HG03196 (cell line): ENCODE data around the gene TMEM9.
A peak's percentile ranks its signal among the peaks of the same experiment; 100 is the strongest.
"Not testable (repeated sequence)": the region's sequence is repeated elsewhere in the genome, so short reads cannot be mapped to it uniquely, and the experiment has no call there.

Source experiments
- ATAC-seq: cut with Tn5 transposase; IDR thresholded peaks from one replicate; pipeline ENCODE4 v1.9.1; 2021; ENCODE audit not compliant: unreplicated experiment

Gene TMEM9

GRCh38 chr1:201175820-201176500 lies 21.7 kb upstream of the TMEM9 start:
- ATAC-seq = no peak

GRCh38 chr1:201173736-201174135 lies 19.5 kb upstream of the TMEM9 start:
- no peak for ATAC-seq

GRCh38 chr1:201172999-201173610 lies 18.8 kb upstream of the TMEM9 start:
- ATAC-seq = no peak

- no peak for ATAC-seq
Observed at GRCh38 chr1:201172326-201172725, 18.1 kb upstream of the TMEM9 start.

- ATAC-seq = peak; percentile 28
Observed at GRCh38 chr1:201171063-201172036, 17.1 kb upstream of the TMEM9 start.

- ATAC-seq = peak; percentile 93
Observed at GRCh38 chr1:201170533-201171062, 16.3 kb upstream of the TMEM9 start.

GRCh38 chr1:201169971-201170532 lies 15.8 kb upstream of the TMEM9 start:
- ATAC-seq = no peak

- no peak for ATAC-seq
Observed at GRCh38 chr1:201169203-201169602, 14.9 kb upstream of the TMEM9 start.

GRCh38 chr1:201167041-201167991 lies 13.0 kb upstream of the TMEM9 start:
- ATAC-seq = no peak

- ATAC-seq = no peak
Observed at GRCh38 chr1:201164645-201165044, 10.4 kb upstream of the TMEM9 start.

GRCh38 chr1:201163707-201164106 lies 9.4 kb upstream of the TMEM9 start:
- ATAC-seq = no peak

GRCh38 chr1:201163036-201163435 lies 8.8 kb upstream of the TMEM9 start:
- ATAC-seq = not testable (repeated sequence)

- ATAC-seq = no peak
Observed at GRCh38 chr1:201157949-201158348, 3.7 kb upstream of the TMEM9 start.

- ATAC-seq = no peak
Observed at GRCh38 chr1:201156819-201157218, 2.5 kb upstream of the TMEM9 start.

- no peak for ATAC-seq
Observed at GRCh38 chr1:201156346-201156745, 2.1 kb upstream of the TMEM9 start.

- no peak for ATAC-seq
Observed at GRCh38 chr1:201155354-201155753, 1.1 kb upstream of the TMEM9 start.

GRCh38 chr1:201153474-201154388 lies 543 bp downstream of the TMEM9 start:
- peak; percentile 64 for ATAC-seq

GRCh38 chr1:201149400-201149799 lies 4.9 kb downstream of the TMEM9 start:
- no peak for ATAC-seq
